HEK293T (cell line): ENCODE results near the gene DMRT1.
"Not testable (repeated sequence)": the region's sequence is repeated elsewhere in the genome, so short reads cannot be mapped to it uniquely, and the experiment has no call there.

Experiments used
- ARNT ChIP-seq: fragments of 450-650 bp; IDR thresholded peaks from 2 replicates; pipeline ENCODE4 v1.6.1; 2017; ENCODE audit warnings: mild to moderate bottlenecking
- BHLHE40 ChIP-seq: fragments of 450-650 bp; IDR thresholded peaks from 2 replicates; pipeline ENCODE4 v1.6.1; 2016; ENCODE audit warnings: mild to moderate bottlenecking, moderate library complexity, borderline replicate concordance
- FOXA1 ChIP-seq: fragments of 450-650 bp; IDR thresholded peaks from 2 replicates; pipeline ENCODE4 v1.6.1; 2016; ENCODE audit warnings: mild to moderate bottlenecking
- HDGF ChIP-seq: fragments of 450-650 bp; IDR thresholded peaks from 2 replicates; pipeline ENCODE4 v1.6.1; 2017; ENCODE audit warnings: antibody characterized with exemption, borderline replicate concordance
- LEF1 ChIP-seq: fragments of 450-650 bp; IDR thresholded peaks from 2 replicates; pipeline ENCODE4 v1.6.1; 2017; ENCODE audit warnings: mild to moderate bottlenecking, borderline replicate concordance
- ZNF384 ChIP-seq: fragments of 450-650 bp; IDR thresholded peaks from 2 replicates; pipeline ENCODE4 v1.6.1; 2016

DNA sequence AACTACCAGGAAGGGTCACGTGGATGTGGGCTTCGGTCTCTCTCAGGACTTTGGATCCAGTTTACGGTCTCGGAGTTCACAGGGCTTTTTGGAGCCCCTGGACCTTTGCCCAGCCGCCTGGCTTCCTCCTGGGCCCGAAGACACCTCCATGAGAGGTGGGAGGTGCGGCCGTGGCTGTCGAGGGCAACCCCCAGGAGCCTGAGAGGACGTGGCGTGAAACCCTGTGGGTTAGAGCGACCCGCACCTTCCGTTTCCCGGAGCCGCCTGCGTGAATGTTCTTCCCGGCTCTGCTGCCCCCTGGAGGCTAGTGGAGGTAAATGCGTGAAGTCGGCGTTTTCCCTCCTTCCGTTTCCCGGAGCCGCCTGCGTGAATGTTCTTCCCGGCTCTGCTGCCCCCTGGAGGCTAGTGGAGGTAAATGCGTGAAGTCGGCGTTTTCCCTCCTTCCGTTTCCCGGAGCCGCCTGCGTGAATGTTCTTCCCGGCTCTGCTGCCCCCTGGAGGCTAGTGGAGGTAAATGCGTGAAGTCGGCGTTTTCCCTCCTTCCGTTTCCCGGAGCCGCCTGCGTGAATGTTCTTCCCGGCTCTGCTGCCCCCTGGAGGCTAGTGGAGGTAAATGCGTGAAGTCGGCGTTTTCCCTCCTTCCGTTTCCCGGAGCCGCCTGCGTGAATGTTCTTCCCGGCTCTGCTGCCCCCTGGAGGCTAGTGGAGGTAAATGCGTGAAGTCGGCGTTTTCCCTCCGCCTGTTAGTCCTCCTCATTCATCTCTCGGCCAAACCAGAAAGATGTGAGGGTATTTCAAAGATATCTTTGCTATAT lies 157.0 kb downstream of the DMRT1 start:
- TF ChIP-seq FOXA1, LEF1, HDGF, ARNT, BHLHE40, ZNF384: not testable (repeated sequence)
